Amygdala (tissue), 56 donors: ENCODE data around the gene PDE1C.

Experiments
- DNase-seq, 56 donors: peaks; one replicate each; lab custom pipeline; 2025; lab: John Stamatoyannopoulos, UW

The PDE1C gene

GRCh38 chr7:31788883-31789680, 281.1 kb downstream of the PDE1C start:
- no peak for DNase-seq

GRCh38 chr7:31788445-31788844, 281.8 kb downstream of the PDE1C start:
- no peak for DNase-seq

GRCh38 chr7:31786326-31786725, 283.9 kb downstream of the PDE1C start:
- no peak for DNase-seq

- peak in 1 of 56 donors; percentile 9 for DNase-seq
Observed at GRCh38 chr7:31785101-31785500, 285.1 kb downstream of the PDE1C start.

GRCh38 chr7:31783221-31783620, 287.0 kb downstream of the PDE1C start:
- DNase-seq: no peak

- DNase-seq: peak in 7 of 56 donors; percentile 3 to 21 (median 6)
Observed at GRCh38 chr7:31782411-31782991, 287.7 kb downstream of the PDE1C start.

GRCh38 chr7:31778296-31778695, 291.9 kb downstream of the PDE1C start:
- DNase-seq: no peak

- DNase-seq: no peak
Observed at GRCh38 chr7:31776616-31777015, 293.6 kb downstream of the PDE1C start.

- DNase-seq: no peak
Observed at GRCh38 chr7:31775556-31775955, 294.7 kb downstream of the PDE1C start.

- DNase-seq: no peak
Observed at GRCh38 chr7:31772211-31772610, 298.0 kb downstream of the PDE1C start.

GRCh38 chr7:31767686-31768358, 302.4 kb downstream of the PDE1C start:
- DNase-seq: no peak

- DNase-seq: no peak
Observed at GRCh38 chr7:31764462-31764861, 305.7 kb downstream of the PDE1C start.

- no peak for DNase-seq
Observed at GRCh38 chr7:31763548-31763947, 306.7 kb downstream of the PDE1C start.

GRCh38 chr7:31761646-31762045, 308.6 kb downstream of the PDE1C start:
- peak in 2 of 56 donors; percentile 9 to 11 for DNase-seq

- no peak for DNase-seq
Observed at GRCh38 chr7:31758755-31759154, 311.5 kb downstream of the PDE1C start.

- no peak for DNase-seq
Observed at GRCh38 chr7:31751726-31752125, 318.5 kb downstream of the PDE1C start.

GRCh38 chr7:31748084-31748483, 322.1 kb downstream of the PDE1C start:
- DNase-seq: no peak

- no peak for DNase-seq
Observed at GRCh38 chr7:31747553-31747952, 322.7 kb downstream of the PDE1C start.

- DNase-seq: peak in 52 of 56 donors; percentile 2 to 89 (median 31)
Observed at GRCh38 chr7:31744294-31744874, 325.8 kb downstream of the PDE1C start.

GRCh38 chr7:31741852-31742251, 328.4 kb downstream of the PDE1C start:
- no peak for DNase-seq
